HG03196 (cell line): ENCODE results near the gene NT5C1B.
A peak's percentile ranks its signal among the peaks of the same experiment; 100 is the strongest.

Experiments used
- ATAC-seq: cut with Tn5 transposase; IDR thresholded peaks from one replicate; pipeline ENCODE4 v1.9.1; 2021; ENCODE audit not compliant: unreplicated experiment

NT5C1B gene

GRCh38 chr2:18600255-18600613 is 10.9 kb upstream of the NT5C1B start:
- no peak for ATAC-seq

- no peak for ATAC-seq
Measured at GRCh38 chr2:18599509-18600254, 10.3 kb upstream of the NT5C1B start.

GRCh38 chr2:18598848-18599484 is 9.6 kb upstream of the NT5C1B start:
- no peak for ATAC-seq

GRCh38 chr2:18597618-18598017 is 8.2 kb upstream of the NT5C1B start:
- ATAC-seq = no peak

GRCh38 chr2:18596993-18597392 is 7.6 kb upstream of the NT5C1B start:
- no peak for ATAC-seq

- no peak for ATAC-seq
Measured at GRCh38 chr2:18593496-18593895, 4.1 kb upstream of the NT5C1B start.

- no peak for ATAC-seq
Measured at GRCh38 chr2:18592372-18592771, 3.0 kb upstream of the NT5C1B start.

- no peak for ATAC-seq
Measured at GRCh38 chr2:18588802-18589201, 567 bp downstream of the NT5C1B start.

- ATAC-seq = no peak
Measured at GRCh38 chr2:18588049-18588448, 1.3 kb downstream of the NT5C1B start.

GRCh38 chr2:18585526-18585925 is 3.8 kb downstream of the NT5C1B start:
- ATAC-seq = no peak

- no peak for ATAC-seq
Measured at GRCh38 chr2:18584608-18584954, 4.8 kb downstream of the NT5C1B start.

GRCh38 chr2:18583905-18584607 is 5.3 kb downstream of the NT5C1B start:
- no peak for ATAC-seq

- no peak for ATAC-seq
Measured at GRCh38 chr2:18580606-18581005, 8.8 kb downstream of the NT5C1B start.

- no peak for ATAC-seq
Measured at GRCh38 chr2:18578033-18578432, 11.3 kb downstream of the NT5C1B start.

- no peak for ATAC-seq
Measured at GRCh38 chr2:18566145-18566769, 23.1 kb downstream of the NT5C1B start.

GRCh38 chr2:18560797-18561085 is 28.6 kb downstream of the NT5C1B start:
- no peak for ATAC-seq

GRCh38 chr2:18560031-18560796 is 29.2 kb downstream of the NT5C1B start, which contains the start of gene RDH14:
RDH14 (minus strand) TSS chr2:18560653; CDS start chr2:18560572, 81 bp downstream.
- ATAC-seq = peak; percentile 96

GRCh38 chr2:18559531-18560030 is 29.8 kb downstream of the NT5C1B start:
- ATAC-seq = no peak

GRCh38 chr2:18558458-18558857 is 30.9 kb downstream of the NT5C1B start:
- no peak for ATAC-seq

GRCh38 chr2:18557121-18557520 is 32.2 kb downstream of the NT5C1B start:
- ATAC-seq = no peak
